Uterus (tissue), 4 donors: ENCODE measurements around the gene NCAPD2. TPM values are rescaled to one million over a fixed set of nuclear protein-coding genes. Genes with fewer than 3 reads are reported as not detected.
"Not testable (repeated sequence)": the region's sequence is repeated elsewhere in the genome, so short reads cannot be mapped to it uniquely, and the experiment has no call there.

Source experiments
- DNase-seq, 2 donors: peaks; one replicate each; pipeline ENCODE4 v3.0.0-alpha.2; 2019 to 2020
- H3K27ac ChIP-seq, 2 donors: fragments of 200-600 bp; sonication (generic); 1 replicate in 1 of 2; 2 replicates in 1 of 2; pipeline ENCODE4 v1.5.1; 2016 to 2018
- H3K27me3 ChIP-seq, 2 donors: fragments of 200-600 bp; sonication (generic); one replicate each; pipeline ENCODE4 v1.5.1; 2018 to 2019; ENCODE audit warnings: control low read depth in 1 of 2
- H3K36me3 ChIP-seq, 2 donors: fragments of 200-600 bp; sonication (generic); one replicate each; pipeline ENCODE4 v1.5.1; 2019; ENCODE audit warnings: control low read depth in 1 of 2
- H3K4me1 ChIP-seq, 2 donors: fragments of 200-600 bp; sonication (generic); one replicate each; pipeline ENCODE4 v1.5.1; 2018 to 2019; ENCODE audit warnings: control low read depth in 1 of 2
- H3K4me3 ChIP-seq, 2 donors: fragments of 200-600 bp; sonication (generic); 1 replicate in 1 of 2; 2 replicates in 1 of 2; pipeline ENCODE4 v1.5.1; 2018 to 2019; ENCODE audit warnings: mild to moderate bottlenecking in 1 of 2
- H3K9me3 ChIP-seq, 2 donors: fragments of 200-600 bp; sonication (generic); one replicate each; pipeline ENCODE4 v1.5.1; 2019; ENCODE audit warnings: control low read depth in 1 of 2
- POLR2A ChIP-seq, 2 donors: fragments of 450-650 bp; IDR thresholded peaks; one replicate each; pipeline ENCODE4 v1.6.1; 2016; ENCODE audit warnings: antibody characterized with exemption in 2 of 2, mild to moderate bottlenecking in 1 of 2, moderate library complexity in 1 of 2
- intact Hi-C: fragments of 100-400 bp; cut with DNase I; formaldehyde crosslinking; loops from one replicate; pipeline ENCODE4 v1.15.1; 2023; ENCODE audit warnings: low total_unique reads
- total RNA-seq, 4 donors: library from RNA; depleted of rRNA in 3 of 4; stranded (reverse); fragments of >200 nt in 3 of 4; gene quantifications; one replicate each; pipeline versions ENCODE4 v1.1.0 to v1.2.4, GENCODE V29; 2014 to 2023
- TF ChIP-seq, protein P1 (sequence below), 4 experiments: fragments of 200-600 bp in 2 of 4; fragments of 450-650 bp in 2 of 4; sonication (generic) in 2 of 4; IDR thresholded peaks; one replicate each; pipeline ENCODE4 v1.5.1; 2016 to 2019; ENCODE audit warnings: antibody characterized with exemption in 4 of 4, mild to moderate bottlenecking in 2 of 4, moderate library complexity in 1 of 4
- donor health status: DM: yes; HTN: yes; CAD: no.

The NCAPD2 gene
- total RNA-seq, 4 donors from 2014 or later: 2.8 to 145 (median 19.3) TPM

DNA sequence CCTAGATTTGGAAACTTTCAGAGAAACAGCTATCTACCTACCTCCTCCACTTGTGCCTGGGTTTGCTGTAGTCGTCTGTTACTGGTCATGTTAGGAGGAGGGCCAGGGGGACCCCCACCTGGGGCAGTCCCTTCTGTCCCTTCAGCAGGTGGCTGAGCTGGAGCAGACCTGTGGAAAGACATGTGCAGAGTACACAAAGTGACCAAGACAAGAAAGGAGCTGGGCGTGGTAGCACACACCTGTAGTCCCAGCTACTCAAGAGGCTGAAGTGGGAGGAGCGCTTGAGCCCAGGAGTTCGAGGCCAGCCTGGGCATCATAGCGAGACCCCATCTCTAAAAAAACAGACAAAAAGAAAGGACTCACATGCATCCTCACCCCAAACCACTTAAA is 27.7 kb upstream of the NCAPD2 start:
- no peaks in the 10 kb centered on the region for H3K36me3 ChIP-seq
- H3K4me3 ChIP-seq: no peak overlapping the region
- no peaks in the 10 kb centered on the region for H3K27me3 ChIP-seq
- H3K9me3 ChIP-seq: no peaks in the 10 kb centered on the region
- no peaks in the 10 kb centered on the region for H3K4me1 ChIP-seq
- intact Hi-C loops: loop anchor here (10.0 kb wide), 1 partner anchor 151 kb away; the partner anchor contains the start of gene PLEKHG6
- DNase-seq: no peak
- TF ChIP-seq, protein P1, sequence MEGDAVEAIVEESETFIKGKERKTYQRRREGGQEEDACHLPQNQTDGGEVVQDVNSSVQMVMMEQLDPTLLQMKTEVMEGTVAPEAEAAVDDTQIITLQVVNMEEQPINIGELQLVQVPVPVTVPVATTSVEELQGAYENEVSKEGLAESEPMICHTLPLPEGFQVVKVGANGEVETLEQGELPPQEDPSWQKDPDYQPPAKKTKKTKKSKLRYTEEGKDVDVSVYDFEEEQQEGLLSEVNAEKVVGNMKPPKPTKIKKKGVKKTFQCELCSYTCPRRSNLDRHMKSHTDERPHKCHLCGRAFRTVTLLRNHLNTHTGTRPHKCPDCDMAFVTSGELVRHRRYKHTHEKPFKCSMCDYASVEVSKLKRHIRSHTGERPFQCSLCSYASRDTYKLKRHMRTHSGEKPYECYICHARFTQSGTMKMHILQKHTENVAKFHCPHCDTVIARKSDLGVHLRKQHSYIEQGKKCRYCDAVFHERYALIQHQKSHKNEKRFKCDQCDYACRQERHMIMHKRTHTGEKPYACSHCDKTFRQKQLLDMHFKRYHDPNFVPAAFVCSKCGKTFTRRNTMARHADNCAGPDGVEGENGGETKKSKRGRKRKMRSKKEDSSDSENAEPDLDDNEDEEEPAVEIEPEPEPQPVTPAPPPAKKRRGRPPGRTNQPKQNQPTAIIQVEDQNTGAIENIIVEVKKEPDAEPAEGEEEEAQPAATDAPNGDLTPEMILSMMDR (IDR thresholded peaks at IDR 0.05): no peak
- TF ChIP-seq POLR2A (IDR thresholded peaks at IDR 0.05): no peak
- H3K27ac ChIP-seq: peak overlapping the region; percentile 10 to 31

DNA sequence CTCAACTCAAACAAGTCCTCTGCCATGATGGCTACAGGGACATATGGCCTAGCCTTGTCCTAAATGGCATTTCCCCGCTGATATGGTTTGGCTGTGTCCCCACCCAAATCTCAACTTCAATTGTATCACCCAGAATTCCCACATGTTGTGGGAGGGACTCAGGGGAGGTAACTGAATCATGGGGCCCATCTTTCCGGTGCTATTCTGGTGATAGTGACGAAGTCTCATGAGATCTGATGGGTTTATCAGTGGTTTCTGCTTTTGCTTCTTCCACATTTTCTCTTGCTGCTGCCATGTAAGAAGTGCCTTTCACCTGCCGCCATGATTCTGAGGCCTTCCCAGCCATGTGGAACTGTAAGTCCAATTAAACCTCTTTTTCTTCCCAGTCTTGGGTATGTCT is 27.2 kb upstream of the NCAPD2 start:
- H3K27me3 ChIP-seq, H3K4me3 ChIP-seq, H3K27ac ChIP-seq, DNase-seq, H3K4me1 ChIP-seq, H3K9me3 ChIP-seq, H3K36me3 ChIP-seq: not testable (repeated sequence)
- intact Hi-C loops: loop anchor here (10.0 kb wide), 1 partner anchor 152 kb away; the partner anchor contains the start of gene PLEKHG6

DNA sequence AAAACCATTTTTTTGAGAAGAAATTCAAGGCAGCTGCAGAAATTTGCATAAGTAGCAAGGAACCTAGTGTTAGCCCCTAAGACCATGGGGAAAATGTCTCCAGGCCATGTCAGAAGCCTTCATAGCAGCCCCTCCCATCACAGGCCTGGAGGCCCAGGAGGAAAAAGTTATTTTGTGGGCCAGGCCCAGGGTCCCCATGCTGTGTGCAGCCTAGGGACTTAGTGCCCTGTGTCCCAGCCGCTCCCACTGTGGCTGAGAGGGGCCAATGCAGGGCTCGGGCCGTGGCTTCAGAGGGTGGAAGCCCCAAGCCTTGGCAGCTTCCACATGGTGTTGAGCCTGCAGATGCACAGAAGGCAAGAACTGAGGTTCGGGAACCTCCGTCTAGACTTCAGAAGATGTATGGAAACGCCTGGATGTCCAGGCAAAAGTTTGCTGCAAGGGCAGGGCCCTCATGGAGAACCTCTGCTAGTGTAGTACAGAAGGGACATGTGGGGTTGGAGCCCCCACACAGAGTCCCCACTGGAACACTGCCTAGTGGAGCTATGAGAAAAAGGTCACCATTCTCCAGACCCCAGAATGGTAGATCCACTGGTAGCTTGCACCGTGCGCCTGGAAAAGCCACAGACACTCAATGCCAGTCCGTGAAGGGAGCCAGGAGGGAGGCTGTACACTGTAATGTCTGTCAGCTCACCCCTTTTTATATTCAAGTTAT is 26.2 kb upstream of the NCAPD2 start:
- not testable (repeated sequence) for H3K4me3 ChIP-seq, H3K27me3 ChIP-seq, H3K4me1 ChIP-seq, H3K9me3 ChIP-seq, DNase-seq, H3K27ac ChIP-seq, H3K36me3 ChIP-seq
- intact Hi-C loops: loop anchor here (10.0 kb wide), 1 partner anchor 153 kb away; the partner anchor contains the start of gene PLEKHG6

DNA sequence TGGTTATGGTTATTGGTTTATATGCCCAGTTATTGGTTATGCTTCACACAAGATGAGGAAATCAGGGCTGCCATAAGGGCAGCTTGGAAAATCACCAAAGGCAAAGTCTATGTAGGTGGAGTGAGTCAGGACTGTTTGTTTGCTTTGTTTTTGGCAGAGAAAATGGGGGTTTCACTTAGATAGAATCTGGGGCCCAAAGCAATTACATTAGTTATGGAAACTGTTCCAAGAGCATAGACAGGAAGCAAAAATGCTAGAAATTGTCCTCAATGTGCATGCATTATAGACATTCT is 25.7 kb upstream of the NCAPD2 start:
- intact Hi-C loops: loop anchor here (10.0 kb wide), 1 partner anchor 153 kb away; the partner anchor contains the start of gene PLEKHG6
- no peaks in the 10 kb centered on the region for H3K27me3 ChIP-seq
- no peak overlapping the region for H3K27ac ChIP-seq
- no peak overlapping the region for H3K4me3 ChIP-seq
- H3K4me1 ChIP-seq: no peaks in the 10 kb centered on the region
- H3K36me3 ChIP-seq: no peaks in the 10 kb centered on the region
- H3K9me3 ChIP-seq: no peaks in the 10 kb centered on the region
- no peak for TF ChIP-seq POLR2A (IDR thresholded peaks at IDR 0.05)
- TF ChIP-seq, protein P1 (IDR thresholded peaks at IDR 0.05): no peak
- DNase-seq: no peak

DNA sequence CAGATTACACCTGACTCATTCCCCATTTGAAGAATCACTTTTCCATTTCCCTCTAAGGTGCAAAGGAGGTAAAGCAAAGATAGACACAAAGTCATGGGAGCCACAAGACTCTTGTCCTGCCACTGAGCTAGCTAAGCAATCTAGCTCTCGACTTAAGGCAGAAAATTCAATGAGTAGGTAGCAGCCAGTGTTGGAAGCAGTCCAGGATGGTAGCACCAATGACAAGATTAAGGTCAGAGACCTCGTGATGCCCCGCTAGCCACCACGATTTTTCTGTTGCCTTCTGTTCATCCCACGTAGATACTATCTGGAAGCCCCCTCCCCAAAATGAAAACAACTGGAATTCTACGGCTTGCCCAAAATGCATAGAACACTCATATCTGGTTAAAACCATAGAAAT is 24.8 kb upstream of the NCAPD2 start:
- no peak for DNase-seq
- Histone ChIP-seq H3K9me3 (no peaks in the 10 kb centered on the region), H3K36me3 (no peaks in the 10 kb centered on the region), H3K27ac (no peak overlapping the region), H3K4me3 (no peak overlapping the region), H3K4me1 (no peaks in the 10 kb centered on the region), H3K27me3 (no peaks in the 10 kb centered on the region)
- intact Hi-C loops: loop anchor here (10.0 kb wide), 1 partner anchor 154 kb away; the partner anchor contains the start of gene PLEKHG6
- no peak for TF ChIP-seq POLR2A (IDR thresholded peaks at IDR 0.05)
- TF ChIP-seq, protein P1 (IDR thresholded peaks at IDR 0.05): no peak

DNA sequence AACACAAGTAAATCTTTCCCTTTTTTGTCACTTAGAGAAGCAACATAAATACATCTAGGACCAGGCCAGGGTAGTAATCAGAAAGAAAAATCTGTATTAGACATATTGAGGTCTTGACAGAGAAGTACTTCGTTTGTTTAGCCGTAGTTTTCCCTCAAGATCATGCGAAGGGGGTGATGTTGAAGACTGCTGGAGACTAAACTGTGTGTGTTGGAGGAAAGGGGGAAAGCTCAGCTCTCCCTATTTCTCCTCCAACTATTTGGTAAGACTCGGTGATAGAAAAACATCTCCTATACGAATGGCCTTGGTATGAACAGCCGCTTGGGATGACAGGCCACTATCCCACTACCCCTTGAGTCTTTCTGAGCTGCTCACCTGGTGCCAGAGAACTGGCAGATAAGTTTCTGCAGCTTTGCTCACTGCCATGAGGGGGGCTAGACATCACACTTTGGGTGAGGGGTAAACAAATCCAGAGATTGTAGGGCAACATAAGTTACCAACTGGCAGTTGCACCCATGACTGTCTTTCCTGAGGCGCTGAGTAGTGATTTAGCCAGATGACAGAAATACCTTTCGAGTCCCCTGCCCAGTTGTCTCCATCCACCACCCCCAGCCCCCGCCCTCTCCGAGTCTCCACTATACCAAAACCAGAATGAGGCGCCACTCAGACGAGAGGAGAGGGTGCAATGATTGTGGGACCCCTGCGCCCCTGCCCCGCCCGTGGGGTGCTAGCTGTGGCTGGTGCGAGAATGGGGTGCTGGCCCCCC is 24.1 kb upstream of the NCAPD2 start:
- no peaks in the 10 kb centered on the region for H3K4me1 ChIP-seq
- intact Hi-C loops: loop anchor here (10.0 kb wide), 1 partner anchor 155 kb away; the partner anchor contains the start of gene PLEKHG6
- no peak for TF ChIP-seq POLR2A (IDR thresholded peaks at IDR 0.05)
- TF ChIP-seq, protein P1 (IDR thresholded peaks at IDR 0.05): no peak
- H3K27ac ChIP-seq: peak overlapping the region; percentile 76 to 85
- H3K9me3 ChIP-seq: no peaks in the 10 kb centered on the region
- DNase-seq: no peak
- H3K27me3 ChIP-seq: no peaks in the 10 kb centered on the region
- H3K4me3 ChIP-seq: peak overlapping the region; percentile 54 to 74
- H3K36me3 ChIP-seq: no peaks in the 10 kb centered on the region
